GM18505 (cell line): ENCODE results near the gene MTCH1.

ENCODE experiments used
- ATAC-seq: cut with Tn5 transposase; IDR thresholded peaks from one replicate; pipeline ENCODE4 v1.9.1; 2021; ENCODE audit not compliant: unreplicated experiment
- POLR2A ChIP-seq: IDR thresholded peaks from 4 replicates; pipeline ENCODE4 v1.6.1; 2011; ENCODE audit warnings: borderline replicate concordance; ENCODE audit not compliant: insufficient read depth, insufficient read length; ENCODE audit errors: extremely low read depth

Gene MTCH1

DNA sequence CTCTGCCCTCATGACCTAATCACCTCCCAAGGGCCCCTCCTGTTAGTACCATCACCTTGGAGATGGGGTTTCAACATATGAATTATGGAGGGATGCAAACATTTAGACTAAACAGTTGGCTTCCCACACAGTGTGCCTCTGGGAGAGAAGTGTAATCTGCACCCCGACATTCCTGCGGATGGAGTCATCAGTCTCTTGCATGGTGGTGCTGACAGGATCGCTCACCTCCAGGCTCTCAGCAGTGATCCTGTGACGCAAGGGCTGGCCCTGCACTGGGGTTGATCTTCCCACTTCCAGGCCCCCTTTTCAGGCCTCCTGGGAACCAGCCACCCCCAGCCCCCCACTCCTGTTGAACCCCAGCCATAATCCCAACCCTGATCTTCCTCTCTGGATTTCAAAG lies 47.5 kb downstream of the MTCH1 start:
- TF ChIP-seq POLR2A, result no peak
- no peak for ATAC-seq

DNA sequence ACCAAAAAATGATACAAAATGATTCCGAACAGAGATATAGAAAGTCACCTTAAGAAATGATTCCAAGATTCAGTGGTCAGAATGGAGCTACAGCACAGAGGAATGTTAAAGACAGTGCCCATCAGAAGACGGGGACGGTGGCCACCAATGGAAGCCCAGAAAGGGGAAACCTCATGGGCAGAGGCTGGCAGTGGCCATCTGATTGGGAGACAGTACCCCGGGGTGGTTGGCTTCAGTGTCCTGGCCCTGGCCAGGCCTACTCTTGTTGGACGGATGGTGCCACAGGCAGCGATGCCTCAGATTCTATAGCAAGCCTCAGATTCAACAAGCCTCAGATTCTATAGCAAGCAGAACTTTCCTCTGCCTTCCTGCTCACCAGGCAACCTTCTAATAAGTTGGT lies 48.1 kb downstream of the MTCH1 start:
- TF ChIP-seq POLR2A, result no peak
- no peak for ATAC-seq

DNA sequence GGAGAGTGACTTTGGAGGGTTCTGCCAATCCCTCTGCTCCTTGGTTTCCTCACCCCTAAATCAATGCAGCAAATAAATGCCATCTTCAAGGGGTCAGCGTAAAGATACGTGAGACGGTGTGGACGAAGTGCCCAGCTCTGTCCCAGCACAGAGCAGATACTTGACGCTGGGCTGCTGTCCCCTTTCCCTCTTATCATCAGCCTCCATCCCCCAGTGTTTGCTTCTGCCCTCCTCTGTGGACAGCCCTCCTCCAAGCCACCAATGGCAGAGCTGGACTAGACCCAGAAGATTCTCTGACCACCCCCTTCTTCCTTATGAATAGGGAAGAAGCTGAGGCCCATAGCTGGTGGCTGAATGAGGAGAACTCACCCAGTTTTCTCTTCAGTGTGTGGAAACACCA lies 49.2 kb downstream of the MTCH1 start:
- no peak for ATAC-seq
- no peak for TF ChIP-seq POLR2A

DNA sequence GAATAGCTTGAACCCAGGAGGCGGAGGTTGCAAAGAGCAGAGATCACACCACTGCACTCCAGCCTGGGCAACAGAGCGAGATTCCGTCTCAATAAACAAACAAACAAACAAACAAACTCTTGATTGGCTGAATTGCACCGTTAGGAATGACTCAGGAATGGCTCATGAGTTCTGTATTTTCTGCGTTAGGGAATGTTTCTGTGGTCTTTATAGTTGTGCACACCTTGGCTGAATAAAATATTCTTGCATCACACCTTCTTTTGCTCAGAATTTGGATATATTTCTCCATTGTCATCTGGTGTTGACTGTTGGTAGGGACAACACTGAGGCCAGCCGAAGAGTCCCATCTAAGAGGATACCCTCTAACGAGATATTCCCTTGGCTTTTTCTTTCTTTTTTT lies 51.1 kb downstream of the MTCH1 start:
- no peak for ATAC-seq

DNA sequence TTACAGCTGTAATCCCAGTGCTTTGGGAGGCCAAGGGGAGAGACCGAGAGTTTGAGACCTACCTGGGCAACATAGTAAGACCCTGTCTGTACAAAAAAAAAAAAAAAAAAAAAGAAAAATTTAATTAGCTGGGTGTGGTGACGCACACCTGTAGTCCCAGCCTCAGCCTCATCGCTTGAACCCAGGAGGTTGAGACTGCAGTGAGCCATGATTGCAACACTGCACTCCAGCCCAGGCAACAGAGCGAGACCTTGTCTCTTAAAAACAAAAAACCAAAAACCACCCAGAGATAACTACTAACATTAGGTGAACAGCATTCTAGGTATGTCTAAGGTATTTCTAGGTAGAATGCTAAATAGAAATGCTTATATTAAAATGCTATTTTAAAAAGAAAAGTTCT lies 52.5 kb downstream of the MTCH1 start:
- ATAC-seq, result no peak
- TF ChIP-seq POLR2A, result no peak

More for the DNA sequence above, 51.1 kb downstream of the MTCH1 start:
- no peak for TF ChIP-seq POLR2A

DNA sequence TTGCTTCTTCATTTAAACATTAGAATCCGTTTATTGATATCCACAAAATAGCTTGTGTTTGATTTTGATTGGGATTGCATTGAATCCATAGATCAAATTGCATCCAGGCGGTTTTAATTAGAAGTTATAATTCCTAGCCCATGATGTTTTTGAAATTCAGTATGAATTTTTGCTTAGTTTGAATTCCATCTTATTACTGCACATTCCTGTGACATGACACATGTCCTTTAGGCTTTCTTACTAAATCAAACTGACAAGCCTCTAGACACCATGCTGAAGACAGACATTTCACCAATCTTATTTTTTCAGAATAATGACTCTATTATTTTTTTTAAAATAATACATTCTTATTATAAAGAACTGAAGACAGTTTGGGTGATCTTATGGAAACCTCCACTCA lies 52.9 kb downstream of the MTCH1 start:
- no peak for ATAC-seq
- no peak for TF ChIP-seq POLR2A

DNA sequence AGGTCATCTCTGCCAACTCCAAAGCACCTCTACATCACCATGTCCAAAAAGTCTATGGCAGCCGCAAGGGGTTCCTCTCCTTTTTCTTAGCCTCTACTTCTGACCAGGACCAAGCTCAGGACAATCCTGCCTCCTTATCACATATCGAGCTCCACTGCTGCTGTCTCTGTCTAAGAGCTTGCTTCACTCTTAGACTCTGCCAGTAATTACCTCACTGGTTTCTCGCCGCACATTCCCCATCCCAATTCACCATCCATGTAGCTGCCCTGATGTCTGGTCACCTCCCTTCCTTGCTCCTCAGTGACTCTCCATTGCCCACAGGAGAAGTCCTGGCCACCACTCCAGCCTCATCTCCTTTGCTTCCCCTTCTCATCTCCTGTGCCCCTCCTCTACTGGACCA lies 55.5 kb downstream of the MTCH1 start:
- no peak for ATAC-seq
- no peak for TF ChIP-seq POLR2A

DNA sequence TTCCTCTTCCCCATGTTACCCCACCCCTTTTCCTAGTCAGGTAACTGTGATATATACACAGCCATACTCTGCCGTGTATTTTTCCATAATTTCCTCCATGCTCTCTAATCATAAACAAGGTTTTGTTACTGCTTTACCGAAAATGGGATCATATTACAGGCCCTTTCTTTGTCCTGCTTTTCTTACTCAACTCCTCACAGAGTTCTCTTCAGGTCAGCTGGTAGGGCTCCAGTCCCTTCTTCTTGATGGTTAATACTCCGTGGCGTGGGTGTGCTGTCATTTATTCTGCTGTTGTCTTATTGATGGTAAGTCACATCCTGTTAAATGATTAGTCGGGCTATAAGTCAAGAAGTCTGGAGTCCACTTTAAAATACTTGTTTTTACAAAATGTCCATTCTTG lies 56.4 kb downstream of the MTCH1 start:
- TF ChIP-seq POLR2A, result no peak
- no peak for ATAC-seq

DNA sequence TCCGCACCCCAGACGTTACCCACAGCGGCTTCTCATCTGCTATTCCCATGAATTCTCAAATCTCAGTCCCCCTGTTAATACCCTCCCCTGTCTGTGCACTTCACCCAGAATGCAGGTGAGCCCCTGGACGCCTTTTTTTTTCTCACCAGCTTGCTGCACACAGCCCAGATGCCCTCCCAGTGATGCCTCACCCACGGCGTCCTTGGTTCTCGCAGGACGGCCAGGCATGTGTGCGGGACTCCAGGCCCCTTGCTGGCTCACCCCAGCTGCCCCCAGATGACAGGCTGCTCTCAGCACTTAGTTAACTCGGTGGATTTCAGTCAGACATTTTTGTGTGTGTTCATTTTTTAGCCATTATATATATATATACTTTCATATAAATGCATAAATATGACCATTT lies 56.8 kb downstream of the MTCH1 start:
- no peak for ATAC-seq
- TF ChIP-seq POLR2A, result no peak

DNA sequence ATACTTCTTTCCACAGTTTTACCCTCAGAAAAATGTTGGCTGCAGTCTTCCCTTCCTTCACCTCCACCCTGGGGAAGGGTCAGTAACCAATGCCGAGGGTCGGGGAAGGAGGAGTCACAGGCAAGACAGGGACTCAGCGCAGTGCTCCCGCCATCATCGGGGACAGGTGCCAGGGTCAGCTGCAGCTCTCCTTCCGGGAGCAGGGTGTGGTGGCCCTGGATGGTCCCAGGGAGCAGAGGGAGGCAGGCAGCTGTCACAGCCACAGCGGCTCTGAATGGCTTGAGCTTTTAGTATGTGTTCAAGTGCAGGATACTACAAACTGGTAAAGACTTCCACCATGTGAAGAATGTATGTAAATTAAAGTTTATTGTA lies 57.5 kb downstream of the MTCH1 start:
- TF ChIP-seq POLR2A, result no peak
- no peak for ATAC-seq

DNA sequence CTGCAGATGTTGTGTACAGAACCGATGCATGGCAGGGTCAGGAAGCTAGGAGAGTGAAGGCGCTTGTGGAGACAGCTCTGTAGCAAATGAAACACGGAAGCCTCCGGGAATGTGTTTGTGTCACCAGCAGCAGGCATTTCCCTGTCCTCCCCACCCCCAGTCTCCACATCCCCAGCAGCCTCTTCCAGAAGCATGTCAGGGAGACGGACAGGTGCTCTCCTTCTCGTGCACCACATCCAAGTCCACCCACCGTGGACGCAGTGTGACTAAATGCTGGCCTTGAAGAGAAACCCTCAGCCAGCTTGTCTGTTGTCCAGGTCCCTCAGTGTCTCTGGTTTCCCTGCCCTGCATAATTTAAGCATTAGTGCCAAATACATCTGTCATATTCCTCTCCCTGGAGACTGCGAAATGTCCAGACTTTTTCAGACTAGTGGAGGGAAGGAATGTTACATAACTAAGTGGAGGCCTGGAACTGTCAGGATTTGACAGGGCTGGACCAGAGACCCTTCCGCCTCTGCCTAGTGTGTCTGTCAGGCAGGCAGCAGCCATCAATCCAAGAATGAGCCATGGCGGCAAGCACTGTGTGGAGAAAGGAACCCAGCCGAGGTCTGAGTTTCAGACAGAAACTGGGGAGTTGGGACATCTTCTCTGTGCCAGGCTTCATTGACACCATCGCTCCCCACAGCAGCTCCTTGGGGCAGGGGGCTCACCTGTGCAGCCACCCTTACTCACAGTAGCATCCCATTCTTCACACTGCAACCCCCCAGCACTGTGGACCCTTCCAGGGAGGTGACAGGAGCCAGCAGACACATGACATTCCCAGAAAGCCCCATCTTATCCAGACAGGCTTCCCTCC lies 58.1 kb downstream of the MTCH1 start:
- TF ChIP-seq POLR2A, result no peak
- no peak for ATAC-seq

DNA sequence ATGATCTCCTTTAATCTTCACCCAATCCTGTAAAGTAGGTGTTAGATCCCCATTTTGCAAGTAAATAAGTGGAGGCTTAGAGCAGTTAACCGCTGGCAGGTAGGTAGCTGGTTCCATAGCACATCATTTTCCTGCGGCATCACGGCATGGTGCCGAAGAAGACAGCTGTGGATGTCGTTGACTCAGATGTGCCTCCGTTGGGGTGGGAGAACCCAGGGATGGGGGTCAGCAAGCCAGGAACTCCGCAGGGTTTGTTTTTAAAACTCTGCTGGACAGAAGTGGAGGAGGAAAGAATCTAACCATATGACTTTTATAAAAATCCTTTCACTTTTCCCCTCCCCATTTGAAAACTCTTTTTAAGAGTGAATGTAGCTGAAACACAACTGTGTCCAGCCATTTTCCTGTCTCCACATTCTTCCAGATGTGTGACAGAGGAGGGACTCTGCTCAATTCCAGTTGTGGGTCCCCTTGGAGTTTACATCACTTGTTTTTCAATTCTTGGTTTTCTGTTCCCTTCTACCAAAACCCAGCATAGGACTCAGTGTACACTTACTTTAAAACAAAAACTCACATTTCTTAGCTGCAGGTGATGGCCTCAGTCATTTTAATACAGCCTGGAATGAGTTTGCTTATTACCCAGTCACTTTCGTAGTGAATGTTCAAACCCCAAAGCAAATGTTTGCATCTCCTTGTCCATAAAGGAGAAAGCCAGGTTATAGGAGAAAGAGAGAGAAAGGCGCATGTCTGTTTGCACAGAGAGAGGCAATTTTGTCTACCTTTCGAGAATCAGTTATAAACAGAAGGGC lies 59.1 kb downstream of the MTCH1 start:
- TF ChIP-seq POLR2A, result no peak
- no peak for ATAC-seq

DNA sequence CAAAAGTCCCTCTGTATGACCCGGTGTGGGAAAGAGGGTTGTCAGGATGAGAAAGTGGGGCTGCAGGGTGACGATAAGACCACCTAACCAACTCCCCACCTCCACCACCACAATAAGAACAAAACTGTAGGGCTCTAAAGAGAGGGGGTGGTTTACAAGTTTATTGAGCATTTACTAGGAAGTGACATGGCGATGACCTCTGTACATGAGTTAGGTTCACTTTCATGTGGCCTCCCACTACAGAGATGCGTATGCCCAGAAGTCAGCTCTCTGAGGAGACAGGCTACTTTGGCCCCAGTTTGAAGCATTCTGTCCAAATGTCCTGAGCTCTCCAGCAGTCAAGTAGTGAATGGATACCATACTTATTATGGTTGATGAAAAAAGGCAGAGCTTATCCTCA lies 60.2 kb downstream of the MTCH1 start:
- ATAC-seq, result no peak
- no peak for TF ChIP-seq POLR2A
